ENCODE measurements around the gene PAM.

Gene PAM

DNA sequence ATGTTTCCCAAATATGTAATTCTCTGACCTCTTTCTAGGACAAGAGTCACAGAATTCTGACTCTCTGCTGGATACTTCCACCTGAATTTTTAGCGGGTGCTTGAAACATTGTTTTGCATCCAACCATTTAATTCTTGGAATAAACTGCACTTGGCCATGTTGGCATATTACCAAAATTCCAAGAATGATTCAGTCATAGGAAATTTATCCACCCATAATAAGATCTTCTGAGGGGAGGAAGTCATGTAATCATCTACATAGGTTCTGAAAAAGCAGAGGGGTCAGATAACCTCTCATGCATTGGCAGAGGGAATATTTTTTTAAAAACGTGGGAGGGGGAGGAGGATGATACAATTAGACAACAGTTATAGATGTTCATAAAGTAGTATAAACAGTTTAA, 156.9 kb downstream of the PAM start:
- no peak overlapping the region for H2AFZ ChIP-seq (ENCODE audit: low read length, unreplicated experiment)
- no peaks in the 10 kb centered on the region for H3K36me3 ChIP-seq (ENCODE audit: insufficient read depth, low read length)
- H3K79me2 ChIP-seq (ENCODE audit: control insufficient read depth, insufficient read depth, low read length, unreplicated experiment): peaks cover 3% of the 10 kb centered on the region
- no peak overlapping the region for H3K27ac ChIP-seq (ENCODE audit: low read depth, low read length)
- no peak overlapping the region for H3K4me3 ChIP-seq (ENCODE audit: low read depth, low read length)
- H3K27me3 ChIP-seq (ENCODE audit: insufficient read depth, low read length): no peaks in the 10 kb centered on the region
- peaks cover 34% of the 10 kb centered on the region for H3K4me1 ChIP-seq (ENCODE audit: control insufficient read depth, insufficient read depth, low read length, unreplicated experiment)

DNA sequence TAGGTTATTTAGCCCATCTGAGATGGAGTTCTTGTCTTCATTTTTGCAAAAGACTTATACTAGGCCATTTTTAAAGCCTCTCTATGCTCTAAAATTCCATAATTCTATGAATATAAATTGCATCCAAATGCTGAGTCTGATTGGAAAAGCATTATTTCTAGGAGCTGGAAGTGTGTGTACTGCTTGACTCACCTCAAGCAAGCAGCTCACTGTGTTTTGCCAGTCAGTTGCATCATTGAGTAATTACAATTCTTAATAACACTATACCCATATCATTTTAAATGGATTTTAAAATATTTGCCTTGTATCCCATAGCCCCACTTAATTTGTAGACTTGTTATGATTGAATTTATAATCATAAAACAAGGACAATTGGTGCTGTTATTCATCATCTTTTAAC, 161.0 kb downstream of the PAM start:
- Histone ChIP-seq H3K27me3 (ENCODE audit: insufficient read depth, low read length) (no peaks in the 10 kb centered on the region), H3K4me3 (ENCODE audit: low read depth, low read length) (no peak overlapping the region), H3K36me3 (ENCODE audit: insufficient read depth, low read length) (no peaks in the 10 kb centered on the region), H3K79me2 (ENCODE audit: control insufficient read depth, insufficient read depth, low read length, unreplicated experiment) (peaks cover 3% of the 10 kb centered on the region), H3K4me1 (ENCODE audit: control insufficient read depth, insufficient read depth, low read length, unreplicated experiment) (peaks cover 27% of the 10 kb centered on the region), H3K27ac (ENCODE audit: low read depth, low read length) (no peak overlapping the region), H2AFZ (ENCODE audit: low read length, unreplicated experiment) (no peak overlapping the region)

DNA sequence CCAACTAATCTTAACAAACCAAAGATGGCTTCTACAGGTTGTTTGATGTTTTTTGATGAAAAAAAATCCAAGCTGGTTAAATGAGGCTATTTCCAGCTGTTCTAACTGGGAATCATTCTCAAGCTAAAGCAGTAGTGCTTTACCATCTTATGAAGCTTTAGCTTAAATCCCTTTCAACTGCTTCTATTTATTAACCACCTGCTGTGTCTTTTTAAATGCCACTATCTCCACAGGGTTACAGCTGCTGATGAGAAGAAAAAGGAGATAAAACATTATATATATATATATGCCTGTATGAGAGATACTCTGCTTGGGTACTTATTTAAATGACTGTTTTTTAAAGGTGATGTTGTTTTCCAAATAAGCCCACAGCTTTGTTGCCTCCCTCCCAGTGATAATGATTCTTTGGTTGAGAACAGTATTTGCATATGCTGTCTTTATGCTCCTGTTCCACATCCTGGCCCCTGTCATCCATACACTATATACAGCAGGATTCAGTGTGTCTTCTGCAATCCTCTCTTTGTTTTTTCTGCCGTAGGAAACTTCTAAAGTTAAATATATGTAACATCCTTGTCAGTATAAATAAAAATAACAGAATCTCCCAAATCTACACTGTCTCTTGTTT, 164.0 kb downstream of the PAM start:
- Histone ChIP-seq H3K27ac (ENCODE audit: low read depth, low read length) (no peak overlapping the region), H3K4me3 (ENCODE audit: low read depth, low read length) (no peak overlapping the region), H3K4me1 (ENCODE audit: control insufficient read depth, insufficient read depth, low read length, unreplicated experiment) (peaks cover 32% of the 10 kb centered on the region), H2AFZ (ENCODE audit: low read length, unreplicated experiment) (no peak overlapping the region), H3K36me3 (ENCODE audit: insufficient read depth, low read length) (no peaks in the 10 kb centered on the region), H3K79me2 (ENCODE audit: control insufficient read depth, insufficient read depth, low read length, unreplicated experiment) (no peaks in the 10 kb centered on the region), H3K27me3 (ENCODE audit: insufficient read depth, low read length) (no peaks in the 10 kb centered on the region)

DNA sequence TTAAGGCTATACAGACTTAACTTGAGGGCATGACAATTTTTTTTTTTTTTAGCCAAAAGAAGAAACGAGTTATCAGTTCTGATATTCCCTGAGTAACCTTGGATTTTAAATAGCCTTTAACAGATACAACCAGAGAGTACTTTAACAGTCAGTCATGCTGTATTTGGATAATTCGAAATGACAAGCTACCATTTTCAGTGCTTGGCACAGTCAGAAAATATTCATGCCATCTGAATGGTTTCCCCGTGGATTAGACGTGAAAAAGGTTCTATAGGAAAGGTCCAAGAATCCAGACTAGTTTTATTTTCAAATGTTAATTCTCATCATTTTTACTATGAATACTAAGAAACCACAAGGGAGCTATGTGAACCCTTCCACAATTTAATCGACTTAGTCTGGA, 165.7 kb downstream of the PAM start:
- Histone ChIP-seq H3K79me2 (ENCODE audit: control insufficient read depth, insufficient read depth, low read length, unreplicated experiment) (no peaks in the 10 kb centered on the region), H3K27ac (ENCODE audit: low read depth, low read length) (peak overlapping the region; percentile 2; the same call in 1 of the 2 replicates), H3K4me3 (ENCODE audit: low read depth, low read length) (no peak overlapping the region), H3K4me1 (ENCODE audit: control insufficient read depth, insufficient read depth, low read length, unreplicated experiment) (peaks cover 32% of the 10 kb centered on the region), H3K27me3 (ENCODE audit: insufficient read depth, low read length) (no peaks in the 10 kb centered on the region), H2AFZ (ENCODE audit: low read length, unreplicated experiment) (no peak overlapping the region), H3K36me3 (ENCODE audit: insufficient read depth, low read length) (no peaks in the 10 kb centered on the region)

DNA sequence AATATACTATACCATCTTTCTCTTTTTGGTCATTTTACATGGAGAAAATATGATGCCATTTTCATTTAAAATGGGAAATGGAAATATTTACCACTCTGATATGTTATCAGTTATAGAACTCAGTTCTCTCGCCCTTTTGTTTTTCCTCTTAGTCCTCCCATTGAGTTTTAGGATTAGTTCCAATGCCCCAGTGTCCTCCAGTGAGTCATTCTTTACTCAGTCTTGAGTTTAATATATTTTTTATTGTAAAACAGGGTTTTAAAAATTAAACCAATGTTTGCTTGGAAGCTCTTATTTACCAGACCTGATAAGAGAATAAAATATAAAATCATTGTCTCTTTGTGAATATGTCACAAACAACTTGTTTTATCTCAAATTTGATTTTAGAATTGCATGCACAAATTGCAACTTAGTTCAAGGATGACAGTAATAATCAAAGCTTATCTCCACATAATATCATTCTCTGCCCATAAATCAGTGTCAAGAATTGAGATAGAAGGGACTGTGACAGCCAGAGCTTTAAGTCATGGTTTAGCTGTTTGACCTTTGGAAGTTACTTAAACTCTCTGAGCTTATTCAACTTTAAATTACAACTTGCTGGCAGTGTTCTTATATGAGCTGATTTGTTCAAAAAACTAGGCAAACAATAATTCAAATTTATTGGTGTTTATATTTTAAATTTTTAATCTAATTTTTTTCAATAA, 166.4 kb downstream of the PAM start:
- H2AFZ ChIP-seq (ENCODE audit: low read length, unreplicated experiment): no peak overlapping the region
- no peaks in the 10 kb centered on the region for H3K79me2 ChIP-seq (ENCODE audit: control insufficient read depth, insufficient read depth, low read length, unreplicated experiment)
- H3K4me1 ChIP-seq (ENCODE audit: control insufficient read depth, insufficient read depth, low read length, unreplicated experiment): peaks cover 32% of the 10 kb centered on the region
- no peaks in the 10 kb centered on the region for H3K27me3 ChIP-seq (ENCODE audit: insufficient read depth, low read length)
- H3K36me3 ChIP-seq (ENCODE audit: insufficient read depth, low read length): peaks cover 1% of the 10 kb centered on the region
- H3K27ac ChIP-seq (ENCODE audit: low read depth, low read length): peak overlapping the region; percentile 2; the same call in 1 of the 2 replicates
- no peak overlapping the region for H3K4me3 ChIP-seq (ENCODE audit: low read depth, low read length)

DNA sequence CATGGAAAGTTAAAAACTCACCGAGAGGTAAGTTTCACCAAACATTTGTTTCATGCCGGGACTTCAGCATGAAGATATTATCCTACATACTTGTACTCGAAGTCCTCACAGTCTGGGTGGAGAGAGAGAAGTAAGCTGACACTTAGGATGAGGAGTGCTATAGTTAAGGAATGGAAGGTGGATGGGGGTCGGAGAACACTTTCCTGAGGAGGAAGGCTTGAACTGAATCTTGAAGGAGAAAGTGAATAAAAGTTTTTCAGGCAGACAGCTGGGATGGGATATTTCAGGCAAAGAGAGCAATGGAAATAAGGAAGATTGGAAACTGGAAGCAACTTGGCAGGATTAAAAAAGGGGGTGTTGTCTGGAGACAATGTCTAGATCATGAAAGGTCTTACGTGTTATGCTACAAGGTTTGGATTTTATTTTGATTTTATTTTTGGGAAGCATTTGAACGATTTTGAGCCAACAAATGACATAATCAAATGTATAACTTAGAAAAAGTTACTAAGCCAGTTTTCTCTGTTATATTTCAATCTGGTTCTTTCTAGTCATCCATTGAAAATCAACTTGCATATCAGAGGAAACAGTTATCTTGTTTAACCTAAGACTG, 167.1 kb downstream of the PAM start:
- peaks cover 32% of the 10 kb centered on the region for H3K4me1 ChIP-seq (ENCODE audit: control insufficient read depth, insufficient read depth, low read length, unreplicated experiment)
- no peak overlapping the region for H2AFZ ChIP-seq (ENCODE audit: low read length, unreplicated experiment)
- no peak overlapping the region for H3K4me3 ChIP-seq (ENCODE audit: low read depth, low read length)
- H3K27me3 ChIP-seq (ENCODE audit: insufficient read depth, low read length): no peaks in the 10 kb centered on the region
- H3K36me3 ChIP-seq (ENCODE audit: insufficient read depth, low read length): peaks cover 7% of the 10 kb centered on the region
- H3K79me2 ChIP-seq (ENCODE audit: control insufficient read depth, insufficient read depth, low read length, unreplicated experiment): no peaks in the 10 kb centered on the region
- H3K27ac ChIP-seq (ENCODE audit: low read depth, low read length): peak overlapping the region; percentile 18; the same call in 1 of the 2 replicates

DNA sequence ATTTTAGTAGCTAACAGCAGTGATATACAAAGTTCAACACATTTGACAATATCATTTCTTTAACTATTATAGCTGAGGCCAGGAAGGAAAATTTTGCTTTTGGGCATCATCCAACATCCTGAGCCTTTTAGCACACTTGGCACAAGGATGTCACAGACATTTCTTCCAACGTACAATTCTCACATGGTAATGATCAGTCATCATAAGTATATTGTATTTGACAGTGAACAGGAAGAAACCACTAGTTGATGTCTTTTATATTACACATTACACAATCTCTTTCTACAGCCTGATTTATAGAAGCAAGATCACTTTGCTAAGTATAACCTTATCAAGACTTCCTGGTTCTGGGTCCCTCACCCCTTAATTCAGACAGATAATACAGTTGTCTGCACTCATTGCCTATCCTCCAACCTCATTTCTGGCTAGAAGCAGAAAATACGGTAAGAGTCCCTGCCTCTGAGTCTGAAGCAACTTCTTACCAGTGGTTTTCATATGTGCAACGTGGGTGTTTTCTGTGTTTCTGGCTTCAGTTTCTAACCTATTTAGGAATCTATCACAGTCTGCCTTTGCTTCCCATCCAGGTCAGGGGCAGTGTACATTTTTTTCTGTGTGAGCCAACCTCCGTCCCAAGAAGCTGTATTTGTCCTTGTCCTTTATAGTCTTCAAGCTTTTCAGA, 167.8 kb downstream of the PAM start:
- Histone ChIP-seq H3K27ac (ENCODE audit: low read depth, low read length) (peak overlapping the region; percentile 18), H2AFZ (ENCODE audit: low read length, unreplicated experiment) (no peak overlapping the region), H3K36me3 (ENCODE audit: insufficient read depth, low read length) (peaks cover 7% of the 10 kb centered on the region), H3K4me3 (ENCODE audit: low read depth, low read length) (no peak overlapping the region), H3K4me1 (ENCODE audit: control insufficient read depth, insufficient read depth, low read length, unreplicated experiment) (peaks cover 32% of the 10 kb centered on the region), H3K27me3 (ENCODE audit: insufficient read depth, low read length) (no peaks in the 10 kb centered on the region), H3K79me2 (ENCODE audit: control insufficient read depth, insufficient read depth, low read length, unreplicated experiment) (no peaks in the 10 kb centered on the region)

DNA sequence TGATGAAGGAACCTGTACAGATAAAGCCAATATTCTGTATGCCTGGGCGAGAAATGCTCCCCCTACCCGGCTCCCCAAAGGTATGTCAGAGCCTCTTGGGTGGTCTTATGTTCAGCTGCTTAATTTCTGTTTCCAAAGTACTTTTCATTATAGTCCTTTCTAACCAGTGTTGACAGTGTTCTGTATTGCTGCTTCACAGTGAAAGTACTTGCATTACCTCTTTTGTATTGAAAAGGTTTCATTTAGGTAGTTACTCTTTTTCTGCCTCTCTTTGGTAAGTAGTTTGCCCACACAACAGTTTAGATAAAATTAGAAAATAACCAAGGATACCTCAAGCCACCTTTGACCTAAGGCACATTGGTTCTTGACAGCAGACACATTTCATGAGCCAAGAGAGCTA, 169.9 kb downstream of the PAM start:
- Histone ChIP-seq H3K4me1 (ENCODE audit: control insufficient read depth, insufficient read depth, low read length, unreplicated experiment) (peaks cover 32% of the 10 kb centered on the region), H3K27me3 (ENCODE audit: insufficient read depth, low read length) (no peaks in the 10 kb centered on the region), H3K4me3 (ENCODE audit: low read depth, low read length) (no peak overlapping the region), H2AFZ (ENCODE audit: low read length, unreplicated experiment) (no peak overlapping the region), H3K36me3 (ENCODE audit: insufficient read depth, low read length) (peaks cover 7% of the 10 kb centered on the region), H3K27ac (ENCODE audit: low read depth, low read length) (no peak overlapping the region), H3K79me2 (ENCODE audit: control insufficient read depth, insufficient read depth, low read length, unreplicated experiment) (no peaks in the 10 kb centered on the region)

DNA sequence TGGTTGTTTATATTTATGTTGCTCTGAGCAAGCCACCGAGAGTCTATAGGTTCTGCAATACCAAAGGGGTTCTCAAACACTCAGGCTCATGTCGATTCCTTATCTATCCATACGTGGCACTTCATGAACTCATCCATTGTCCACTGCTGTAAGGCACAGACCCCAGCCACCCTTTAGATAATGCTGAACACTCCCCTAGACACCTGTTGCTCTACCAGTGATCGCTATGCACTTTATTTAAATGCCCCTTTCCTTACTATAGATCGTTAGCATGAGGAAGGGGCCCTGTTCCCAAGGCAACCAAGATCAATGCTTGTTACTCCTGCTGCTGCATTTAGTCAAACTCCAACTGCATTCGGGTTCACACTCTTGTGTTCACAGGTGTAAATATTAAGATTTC, 171.9 kb downstream of the PAM start:
- peaks cover 16% of the 10 kb centered on the region for H3K4me1 ChIP-seq (ENCODE audit: control insufficient read depth, insufficient read depth, low read length, unreplicated experiment)
- H3K79me2 ChIP-seq (ENCODE audit: control insufficient read depth, insufficient read depth, low read length, unreplicated experiment): no peaks in the 10 kb centered on the region
- H2AFZ ChIP-seq (ENCODE audit: low read length, unreplicated experiment): no peak overlapping the region
- H3K36me3 ChIP-seq (ENCODE audit: insufficient read depth, low read length): peaks cover 7% of the 10 kb centered on the region
- no peak overlapping the region for H3K4me3 ChIP-seq (ENCODE audit: low read depth, low read length)
- H3K27ac ChIP-seq (ENCODE audit: low read depth, low read length): no peak overlapping the region
- no peaks in the 10 kb centered on the region for H3K27me3 ChIP-seq (ENCODE audit: insufficient read depth, low read length)

DNA sequence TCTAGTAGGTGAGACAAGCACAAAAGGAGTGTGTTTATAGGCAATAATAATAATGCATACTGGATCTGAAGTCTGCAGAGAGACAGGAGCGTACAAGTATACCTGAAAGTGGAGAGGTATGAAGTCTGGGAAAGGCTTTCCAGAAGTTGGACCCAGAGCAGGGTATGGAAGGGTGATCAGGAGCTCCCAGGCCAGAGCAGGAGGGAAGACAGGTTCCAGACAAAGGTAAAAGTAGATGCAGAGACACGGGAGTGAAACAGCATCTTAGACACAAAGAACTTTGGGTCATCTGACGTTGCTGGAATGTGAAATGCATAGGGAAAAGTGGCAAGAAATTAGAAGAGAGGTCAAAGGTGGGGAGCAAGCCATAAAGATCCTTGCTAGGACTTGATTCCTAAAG, 175.1 kb downstream of the PAM start:
- H3K27me3 ChIP-seq (ENCODE audit: insufficient read depth, low read length): no peaks in the 10 kb centered on the region
- no peaks in the 10 kb centered on the region for H3K4me1 ChIP-seq (ENCODE audit: control insufficient read depth, insufficient read depth, low read length, unreplicated experiment)
- no peak overlapping the region for H3K27ac ChIP-seq (ENCODE audit: low read depth, low read length)
- H3K36me3 ChIP-seq (ENCODE audit: insufficient read depth, low read length): peaks cover 17% of the 10 kb centered on the region
- no peak overlapping the region for H2AFZ ChIP-seq (ENCODE audit: low read length, unreplicated experiment)
- no peaks in the 10 kb centered on the region for H3K79me2 ChIP-seq (ENCODE audit: control insufficient read depth, insufficient read depth, low read length, unreplicated experiment)
- H3K4me3 ChIP-seq (ENCODE audit: low read depth, low read length): no peak overlapping the region
